Muscle layer of colon (tissue), 2 donors: ENCODE results near the gene ERMN.

Source experiments
- H3K27ac ChIP-seq: one replicate; pipeline ENCODE4 v1.7.0; 2013; ENCODE audit warnings: low read depth, mild to moderate bottlenecking, low read length, moderate library complexity
- H3K27me3 ChIP-seq, 2 donors: one replicate each; pipeline ENCODE4 v1.7.0; 2013; ENCODE audit warnings: low read length in 2 of 2, mild to moderate bottlenecking in 2 of 2; ENCODE audit not compliant: insufficient read depth in 2 of 2, control insufficient read depth in 1 of 2
- H3K36me3 ChIP-seq: one replicate; pipeline ENCODE4 v1.7.0; 2013; ENCODE audit warnings: mild to moderate bottlenecking, low read length; ENCODE audit not compliant: insufficient read depth
- H3K4me1 ChIP-seq: one replicate; pipeline ENCODE4 v1.7.0; 2013; ENCODE audit warnings: mild to moderate bottlenecking, low read length; ENCODE audit not compliant: insufficient read depth
- H3K4me3 ChIP-seq, 2 donors: one replicate each; pipeline ENCODE4 v1.7.0; 2013; ENCODE audit warnings: low read length in 2 of 2, low read depth in 1 of 2, mild to moderate bottlenecking in 1 of 2, moderate library complexity in 1 of 2
- H3K9ac ChIP-seq: one replicate; pipeline ENCODE4 v1.7.0; 2013; ENCODE audit warnings: low read length
- H3K9me3 ChIP-seq: one replicate; pipeline ENCODE4 v1.7.0; 2013; ENCODE audit warnings: mild to moderate bottlenecking, low read length
- donor health status: abdominal sarcoma.
- donor health status: Adenocarcinoma of cecum.

ERMN gene

DNA sequence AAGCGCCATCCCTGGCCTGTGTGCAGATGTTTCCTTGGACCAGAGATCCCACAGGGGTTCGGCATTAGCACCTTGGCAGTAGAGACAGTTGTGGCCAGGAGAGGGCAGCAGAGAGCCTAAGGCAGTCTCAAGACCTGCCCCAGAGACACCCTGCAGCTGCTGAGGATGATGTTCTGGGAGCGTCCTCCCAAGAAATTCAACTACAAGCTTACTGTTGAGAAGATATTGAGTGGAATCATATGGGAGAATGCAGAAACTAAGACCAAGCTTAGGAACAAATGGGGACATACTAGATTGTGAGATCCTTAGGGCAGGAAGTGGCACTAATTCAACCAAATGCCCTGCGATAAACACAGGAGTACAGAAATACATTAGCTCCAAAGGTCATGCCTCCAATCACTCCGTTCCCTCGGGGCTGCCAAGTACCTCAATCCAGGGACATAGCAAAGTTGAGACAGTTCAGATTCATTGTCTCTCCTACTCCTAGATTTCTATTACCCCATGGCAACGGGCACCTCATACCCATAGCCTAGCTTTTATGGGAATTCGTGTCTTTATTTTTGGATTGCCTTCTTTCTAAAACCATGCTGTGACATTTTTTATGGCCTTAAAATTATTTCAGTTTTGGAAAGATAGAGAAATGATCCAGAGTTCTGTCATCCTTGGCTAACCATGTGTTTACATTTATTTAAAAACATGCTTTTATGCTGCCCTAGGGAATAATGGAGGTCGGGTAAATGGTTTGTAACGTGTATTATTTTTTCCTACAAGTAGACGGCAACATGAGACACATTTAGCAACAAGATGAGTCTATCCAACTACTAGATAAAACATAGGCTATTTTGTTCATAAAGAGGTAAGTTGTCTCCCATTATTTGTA lies 2.2 kb upstream of the ERMN start:
- Histone ChIP-seq H3K27ac (no peak overlapping the region), H3K9ac (no peak overlapping the region)

DNA sequence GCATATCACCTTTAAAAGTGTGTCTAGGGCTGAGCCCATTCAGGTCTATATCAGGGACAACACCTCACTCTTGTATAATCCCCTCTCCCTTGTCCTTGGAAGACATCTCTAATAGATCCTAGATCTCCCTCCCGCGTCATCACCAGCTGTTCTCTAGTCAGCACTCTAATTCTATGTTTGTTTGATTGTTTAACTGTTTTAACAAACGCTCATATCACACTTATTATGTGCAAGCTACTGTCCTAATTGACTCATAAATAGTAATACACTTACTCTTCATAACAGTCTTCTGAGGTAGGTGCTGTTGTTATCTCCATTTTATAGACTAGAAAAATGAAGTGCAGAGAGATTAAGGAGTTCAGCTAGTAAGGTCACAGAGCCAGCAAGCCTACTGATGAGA lies 1.6 kb upstream of the ERMN start:
- Histone ChIP-seq H3K9me3 (no peaks in the 10 kb centered on the region), H3K4me3 (no peak overlapping the region), H3K4me1 (peaks cover 8% of the 10 kb centered on the region), H3K36me3 (no peaks in the 10 kb centered on the region), H3K27ac (no peak overlapping the region), H3K9ac (no peak overlapping the region), H3K27me3 (no peaks in the 10 kb centered on the region)

More for the DNA sequence above, 2.2 kb upstream of the ERMN start:
- Histone ChIP-seq H3K27me3 (no peaks in the 10 kb centered on the region), H3K36me3 (no peaks in the 10 kb centered on the region), H3K9me3 (no peaks in the 10 kb centered on the region), H3K4me3 (no peak overlapping the region), H3K4me1 (peaks cover 8% of the 10 kb centered on the region)

DNA sequence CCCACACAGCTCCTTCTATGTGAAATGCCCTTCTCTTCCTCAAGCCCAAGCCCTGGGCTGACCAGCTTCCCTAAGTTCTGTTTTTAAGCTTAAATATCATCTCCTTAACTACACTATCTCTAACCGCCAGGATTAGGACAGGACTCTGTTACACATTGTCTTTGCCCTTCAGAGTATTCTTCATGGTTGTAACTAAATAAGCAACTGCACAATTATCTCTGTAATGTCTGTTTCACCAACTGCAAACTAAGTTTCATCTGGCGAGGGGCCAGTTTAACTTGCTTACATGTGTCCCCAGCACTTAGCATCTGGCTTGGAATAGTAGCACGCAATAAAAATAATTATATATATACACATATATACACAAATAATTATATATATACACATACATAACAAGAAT lies 1.1 kb upstream of the ERMN start:
- no peaks in the 10 kb centered on the region for H3K36me3 ChIP-seq
- peaks cover 8% of the 10 kb centered on the region for H3K4me1 ChIP-seq
- H3K4me3 ChIP-seq: no peak overlapping the region
- H3K27me3 ChIP-seq: no peaks in the 10 kb centered on the region
- no peak overlapping the region for H3K9ac ChIP-seq
- no peak overlapping the region for H3K27ac ChIP-seq
- no peaks in the 10 kb centered on the region for H3K9me3 ChIP-seq

DNA sequence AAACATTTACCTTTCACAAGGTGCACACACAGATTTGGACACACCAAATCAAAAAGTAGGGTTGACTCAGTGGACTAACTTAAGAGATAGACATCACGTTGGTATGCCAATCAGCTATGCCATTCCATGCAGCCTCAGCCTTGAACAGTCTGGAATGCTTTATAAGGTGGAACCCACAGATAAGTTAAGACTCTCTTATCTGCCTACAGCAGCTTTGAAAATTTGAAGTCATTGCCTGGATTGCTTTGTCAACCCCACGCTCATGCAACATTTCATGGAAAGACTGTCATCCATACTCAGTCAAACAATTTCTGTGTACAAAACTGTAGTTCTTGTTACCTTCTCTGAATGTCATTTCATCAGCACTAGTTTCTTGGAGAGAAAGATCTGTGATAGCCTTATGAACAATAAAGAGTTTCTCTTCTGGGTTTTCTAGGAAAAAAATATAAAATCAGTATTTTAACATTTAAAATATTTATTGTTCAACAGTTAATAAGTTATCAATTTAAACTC lies 1.2 kb downstream of the ERMN start:
- H3K27me3 ChIP-seq: no peaks in the 10 kb centered on the region
- no peak overlapping the region for H3K9ac ChIP-seq
- no peak overlapping the region for H3K27ac ChIP-seq
- no peaks in the 10 kb centered on the region for H3K36me3 ChIP-seq
- no peaks in the 10 kb centered on the region for H3K9me3 ChIP-seq
- peaks cover 8% of the 10 kb centered on the region for H3K4me1 ChIP-seq
- H3K4me3 ChIP-seq: no peak overlapping the region

DNA sequence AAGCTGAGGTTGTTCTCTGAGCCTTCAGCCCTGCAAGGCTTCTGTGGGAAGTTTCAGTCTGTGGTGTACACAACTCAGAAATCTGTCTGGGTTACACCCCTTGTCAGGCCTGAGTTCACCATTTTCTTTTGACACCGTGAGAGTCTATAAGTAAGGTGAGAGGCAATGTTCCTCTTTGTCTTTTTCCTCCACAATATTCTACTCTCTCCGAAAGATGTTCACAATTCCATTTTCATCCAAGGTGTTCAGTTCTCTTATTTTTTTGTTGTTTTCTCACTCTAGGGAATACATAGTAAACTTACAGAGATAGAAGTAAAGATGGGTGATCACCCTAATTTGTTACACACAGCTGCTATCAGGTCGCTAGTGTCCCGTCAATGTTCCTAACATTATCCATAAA lies 3.2 kb downstream of the ERMN start:
- no peaks in the 10 kb centered on the region for H3K9me3 ChIP-seq
- H3K4me1 ChIP-seq: peaks cover 4% of the 10 kb centered on the region
- H3K4me3 ChIP-seq: no peak overlapping the region
- H3K27me3 ChIP-seq: no peaks in the 10 kb centered on the region
- no peak overlapping the region for H3K9ac ChIP-seq
- H3K36me3 ChIP-seq: no peaks in the 10 kb centered on the region
- H3K27ac ChIP-seq: no peak overlapping the region

DNA sequence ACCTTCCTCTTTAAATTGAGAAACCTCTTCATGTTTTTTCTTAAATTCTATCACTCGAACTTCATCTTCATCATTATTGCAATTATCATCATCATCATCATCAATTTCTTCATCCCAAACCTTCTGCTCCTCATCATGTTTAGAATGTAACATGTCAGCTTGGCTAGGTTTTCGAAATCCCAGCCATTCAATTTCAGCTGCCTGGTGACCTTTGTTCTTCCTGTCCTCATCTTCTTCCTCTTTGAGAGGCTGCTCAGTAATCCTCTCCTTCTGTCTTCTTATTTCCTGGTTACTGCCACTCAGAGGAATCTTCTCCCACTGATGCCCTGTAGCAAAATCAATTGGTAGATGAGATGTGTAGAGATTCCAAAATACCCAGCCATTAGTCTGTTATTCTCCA lies 4.2 kb downstream of the ERMN start:
- Histone ChIP-seq H3K9ac (no peak overlapping the region), H3K4me3 (no peak overlapping the region), H3K9me3 (no peaks in the 10 kb centered on the region), H3K27ac (no peak overlapping the region), H3K36me3 (no peaks in the 10 kb centered on the region), H3K4me1 (no peaks in the 10 kb centered on the region), H3K27me3 (no peaks in the 10 kb centered on the region)

DNA sequence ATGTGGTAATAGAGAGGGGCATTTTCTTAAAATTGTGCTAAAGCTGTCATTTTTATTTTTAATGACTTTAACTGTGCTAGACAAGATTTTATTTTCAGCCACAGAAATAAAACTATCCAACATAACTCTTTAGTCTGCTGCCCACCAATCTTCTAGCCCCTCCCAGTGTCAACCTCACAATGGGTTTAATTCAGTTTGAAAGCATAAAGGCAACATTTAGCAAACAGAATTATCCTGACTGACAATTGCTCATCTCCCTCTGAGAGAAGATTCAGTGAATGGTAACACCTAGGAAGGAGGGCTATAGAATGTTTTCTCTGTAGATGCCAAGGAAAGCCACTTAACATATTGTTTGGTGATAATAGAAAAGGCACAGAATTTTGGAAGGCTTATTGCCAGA lies 5.2 kb downstream of the ERMN start:
- no peak overlapping the region for H3K27ac ChIP-seq
- no peaks in the 10 kb centered on the region for H3K4me1 ChIP-seq
- H3K9me3 ChIP-seq: no peaks in the 10 kb centered on the region
- H3K27me3 ChIP-seq: no peaks in the 10 kb centered on the region
- no peaks in the 10 kb centered on the region for H3K36me3 ChIP-seq
- H3K4me3 ChIP-seq: no peak overlapping the region
- no peak overlapping the region for H3K9ac ChIP-seq

DNA sequence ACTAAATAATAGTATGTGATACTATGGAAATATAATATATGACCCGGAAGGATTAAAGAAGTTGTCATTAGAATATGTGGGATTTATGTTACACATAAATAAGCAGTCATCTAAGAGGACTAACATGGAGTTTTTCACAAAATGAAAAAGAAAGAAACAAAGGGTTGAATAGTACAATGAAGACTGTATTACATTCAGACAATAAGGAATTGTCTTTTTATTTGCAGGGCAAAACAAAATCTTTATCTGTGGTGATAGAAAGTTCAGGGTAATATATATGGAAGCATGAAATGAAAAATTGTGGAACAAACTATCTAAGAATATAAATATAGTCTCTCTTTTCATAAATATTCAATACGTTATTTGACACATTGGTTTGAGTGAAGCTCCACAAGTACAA lies 5.8 kb downstream of the ERMN start:
- Histone ChIP-seq H3K4me1 (no peaks in the 10 kb centered on the region), H3K9me3 (no peaks in the 10 kb centered on the region), H3K9ac (no peak overlapping the region), H3K36me3 (no peaks in the 10 kb centered on the region), H3K27me3 (no peaks in the 10 kb centered on the region), H3K4me3 (no peak overlapping the region), H3K27ac (no peak overlapping the region)

DNA sequence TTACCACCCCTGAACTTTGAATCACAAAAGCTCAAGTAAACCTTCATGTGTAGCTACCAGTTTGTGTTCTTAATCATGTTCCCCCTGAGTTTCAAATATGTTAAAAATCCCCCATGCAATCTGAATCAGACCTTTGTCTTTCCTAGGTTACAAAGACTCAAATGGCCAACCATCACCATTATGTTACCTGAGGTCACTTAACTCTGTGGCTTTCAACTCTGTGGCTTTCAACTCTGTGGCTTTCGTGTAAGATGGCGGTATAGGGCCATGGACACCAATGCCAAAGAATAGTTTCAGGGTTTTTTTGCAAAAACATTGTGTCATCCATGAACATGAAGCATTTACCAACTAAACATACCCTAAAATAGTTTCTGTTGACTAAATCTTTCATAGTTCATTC lies 6.7 kb downstream of the ERMN start:
- Histone ChIP-seq H3K9ac (no peak overlapping the region), H3K27me3 (no peaks in the 10 kb centered on the region), H3K9me3 (no peaks in the 10 kb centered on the region), H3K4me1 (no peaks in the 10 kb centered on the region), H3K4me3 (no peak overlapping the region), H3K36me3 (no peaks in the 10 kb centered on the region), H3K27ac (no peak overlapping the region)

DNA sequence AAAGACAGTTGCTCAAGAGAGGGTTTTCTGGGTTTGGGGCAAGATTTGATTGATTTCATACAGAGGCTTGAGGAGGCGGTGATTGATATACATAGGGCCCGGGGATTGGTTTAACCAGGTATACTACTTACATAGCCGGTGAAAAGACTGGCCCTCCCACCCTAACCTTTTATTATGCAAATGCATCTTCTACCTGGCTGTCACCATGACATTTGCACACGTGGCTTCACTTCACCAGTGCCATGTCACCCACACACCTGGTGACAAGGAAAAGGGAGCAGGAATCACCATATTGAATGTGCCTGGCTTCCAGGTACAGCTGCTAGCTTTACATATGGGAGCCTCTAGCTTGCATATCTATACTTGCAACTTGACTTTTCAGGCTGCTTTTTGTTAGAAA lies 9.7 kb downstream of the ERMN start:
- Histone ChIP-seq H3K4me1 (no peaks in the 10 kb centered on the region), H3K9me3 (no peaks in the 10 kb centered on the region), H3K9ac (no peak overlapping the region), H3K27me3 (no peaks in the 10 kb centered on the region), H3K36me3 (no peaks in the 10 kb centered on the region), H3K27ac (no peak overlapping the region), H3K4me3 (no peak overlapping the region)

DNA sequence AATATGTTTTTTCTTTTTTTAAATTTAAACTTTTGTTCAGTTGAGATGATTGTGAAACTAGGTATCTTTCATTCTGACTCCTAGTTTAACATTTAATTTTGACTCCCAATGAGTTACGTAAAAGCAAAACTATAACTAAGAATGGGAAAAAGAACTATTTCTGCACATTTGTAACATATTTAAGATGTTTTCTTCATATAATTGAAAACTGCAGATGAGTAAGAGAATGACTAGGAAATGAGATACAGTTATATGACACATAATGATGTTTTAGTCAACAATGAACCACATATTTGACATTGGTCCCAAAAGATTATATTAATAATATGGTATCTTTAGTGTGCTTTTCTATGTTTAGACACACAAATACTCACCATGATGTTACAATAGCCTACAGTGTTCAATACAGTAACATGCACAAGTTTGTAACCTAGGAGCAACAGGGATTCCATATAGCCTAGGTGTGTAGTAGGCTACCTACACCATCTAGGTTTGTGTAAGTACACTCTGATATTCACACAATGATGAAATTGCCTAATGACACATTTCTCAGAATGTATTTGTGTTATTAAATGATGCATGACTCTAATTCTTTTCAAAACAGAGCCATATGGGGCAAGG lies 12.6 kb downstream of the ERMN start:
- Histone ChIP-seq H3K4me3 (no peak overlapping the region), H3K27ac (no peak overlapping the region), H3K9me3 (no peaks in the 10 kb centered on the region), H3K36me3 (no peaks in the 10 kb centered on the region), H3K27me3 (no peaks in the 10 kb centered on the region), H3K9ac (no peak overlapping the region), H3K4me1 (no peaks in the 10 kb centered on the region)

DNA sequence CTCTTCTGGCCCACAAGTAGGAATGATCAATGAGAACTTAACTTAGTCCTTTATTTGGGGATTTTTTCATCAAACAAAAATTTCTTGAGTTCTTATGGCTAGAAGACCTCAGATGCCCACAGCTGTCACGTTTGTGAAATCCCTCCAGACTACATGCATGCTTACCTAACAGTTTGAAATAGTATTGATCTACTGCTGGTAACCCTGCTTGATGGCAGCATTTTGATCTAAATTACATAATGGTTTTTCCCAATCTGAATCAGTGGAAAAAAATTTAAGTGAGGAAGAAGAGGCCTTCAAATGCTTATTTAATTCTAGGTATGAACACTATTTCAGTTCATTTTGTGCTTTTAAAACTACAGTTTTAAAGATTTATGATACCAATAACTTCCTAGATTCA lies 13.9 kb downstream of the ERMN start:
- H3K36me3 ChIP-seq: no peaks in the 10 kb centered on the region
- no peak overlapping the region for H3K9ac ChIP-seq
- no peaks in the 10 kb centered on the region for H3K27me3 ChIP-seq
- H3K27ac ChIP-seq: no peak overlapping the region
- no peaks in the 10 kb centered on the region for H3K9me3 ChIP-seq
- no peaks in the 10 kb centered on the region for H3K4me1 ChIP-seq
- H3K4me3 ChIP-seq: no peak overlapping the region
